PC-3 (cell line): ENCODE results near the gene INMT.

Source experiments
- EZH2 ChIP-seq: fragments of 300-600 bp; sonication (generic); IDR thresholded peaks from one replicate; pipeline ENCODE4 v1.6.1; 2017; ENCODE audit warnings: antibody characterized with exemption, mild to moderate bottlenecking, low read length; ENCODE audit not compliant: unreplicated experiment
- TF ChIP-seq, protein P1 (sequence below): fragments of 300-600 bp; sonication (generic); conservative IDR thresholded peaks from 2 replicates; pipeline ENCODE4 v1.5.1; 2017; ENCODE audit warnings: antibody characterized with exemption, low read depth, mild to moderate bottlenecking, low read length

DNA sequence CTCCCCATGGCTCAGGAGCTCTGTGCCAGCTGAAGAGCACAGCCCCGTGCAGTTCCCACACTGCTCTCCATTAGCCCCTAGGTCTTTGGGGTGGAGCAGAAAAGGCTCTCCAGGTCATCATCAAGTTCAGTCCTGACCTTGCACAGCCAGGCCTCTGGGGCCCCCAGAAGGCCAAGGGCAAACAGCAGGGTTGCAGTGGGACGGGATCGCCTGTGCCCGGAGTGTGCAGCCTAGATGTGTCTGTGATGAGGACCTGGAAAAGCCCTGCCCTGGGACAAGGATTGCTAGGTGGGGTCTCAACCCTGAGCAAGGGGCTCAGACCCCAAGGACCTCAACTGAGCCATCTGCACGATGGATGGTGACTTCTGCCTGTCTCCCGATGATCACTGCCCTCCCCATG, 549 bp downstream of the INMT start:
- TF ChIP-seq, protein P1, sequence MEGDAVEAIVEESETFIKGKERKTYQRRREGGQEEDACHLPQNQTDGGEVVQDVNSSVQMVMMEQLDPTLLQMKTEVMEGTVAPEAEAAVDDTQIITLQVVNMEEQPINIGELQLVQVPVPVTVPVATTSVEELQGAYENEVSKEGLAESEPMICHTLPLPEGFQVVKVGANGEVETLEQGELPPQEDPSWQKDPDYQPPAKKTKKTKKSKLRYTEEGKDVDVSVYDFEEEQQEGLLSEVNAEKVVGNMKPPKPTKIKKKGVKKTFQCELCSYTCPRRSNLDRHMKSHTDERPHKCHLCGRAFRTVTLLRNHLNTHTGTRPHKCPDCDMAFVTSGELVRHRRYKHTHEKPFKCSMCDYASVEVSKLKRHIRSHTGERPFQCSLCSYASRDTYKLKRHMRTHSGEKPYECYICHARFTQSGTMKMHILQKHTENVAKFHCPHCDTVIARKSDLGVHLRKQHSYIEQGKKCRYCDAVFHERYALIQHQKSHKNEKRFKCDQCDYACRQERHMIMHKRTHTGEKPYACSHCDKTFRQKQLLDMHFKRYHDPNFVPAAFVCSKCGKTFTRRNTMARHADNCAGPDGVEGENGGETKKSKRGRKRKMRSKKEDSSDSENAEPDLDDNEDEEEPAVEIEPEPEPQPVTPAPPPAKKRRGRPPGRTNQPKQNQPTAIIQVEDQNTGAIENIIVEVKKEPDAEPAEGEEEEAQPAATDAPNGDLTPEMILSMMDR, result no peak
- TF ChIP-seq EZH2, result no peak
